Measurements from ENCODE around the gene FAM3B. TPM values are rescaled to one million over a fixed set of nuclear protein-coding genes. Genes with fewer than 3 reads are reported as not detected.

The FAM3B gene
- total and polyA plus RNA-seq, 2 experiments from 2014 or later, result not detected

DNA sequence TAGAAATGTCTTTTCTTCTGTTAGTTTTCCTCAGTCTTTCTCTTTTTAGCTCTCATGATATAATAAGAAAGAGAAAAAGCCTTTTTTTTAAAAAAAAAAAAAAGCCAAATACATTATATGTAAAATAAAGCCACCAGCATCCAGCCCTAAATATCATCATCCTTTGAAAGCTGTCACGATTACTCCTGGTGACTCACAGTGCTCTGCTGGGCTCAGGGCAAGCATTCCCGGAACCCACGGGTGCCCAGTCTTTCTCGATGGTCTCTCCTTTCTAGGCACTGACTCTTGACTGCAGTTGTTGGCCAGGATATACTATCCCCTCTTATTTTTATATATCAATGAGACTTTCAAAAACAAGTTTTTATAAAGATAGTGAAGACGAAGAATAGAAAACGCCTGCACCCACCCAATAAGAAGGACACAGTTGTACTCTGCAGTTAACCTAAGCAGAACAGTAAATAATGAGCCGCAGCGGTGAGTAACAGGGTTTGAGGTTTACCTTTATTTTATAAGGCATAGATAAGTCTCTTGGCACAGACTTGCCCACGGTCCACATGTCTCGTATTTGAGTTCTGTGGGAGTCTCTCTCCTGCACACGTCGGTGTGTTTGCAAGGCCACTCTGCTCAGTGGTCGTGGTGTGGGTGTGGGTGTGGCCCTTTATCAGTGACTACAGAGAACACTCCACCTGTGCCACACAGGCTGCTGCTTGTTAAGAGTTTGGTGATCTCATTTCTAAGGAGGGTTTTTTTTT lies 29.5 kb downstream of the FAM3B start:
- Histone ChIP-seq H3F3A (ENCODE audit: insufficient read depth) (no peaks in the 10 kb centered on the region), H3K27ac (no peak overlapping the region), H3K9me3 (ENCODE audit: low read depth) (peaks cover 6% of the 10 kb centered on the region), H2AFZ (no peak overlapping the region), H3K4me2 (ENCODE audit: unreplicated experiment) (no peak overlapping the region), H3K9me2 (ENCODE audit: insufficient read depth) (no peaks in the 10 kb centered on the region), H3K27me3 (replicated peaks; ENCODE audit: insufficient read depth) (peaks cover 13% of the 10 kb centered on the region; the same call in 1 of the 2 replicates), H3K4me1 (ENCODE audit: insufficient read depth) (no peaks in the 10 kb centered on the region), H3K9ac (no peak overlapping the region), H3K4me3 (no peak overlapping the region), H3K79me2 (ENCODE audit: insufficient read depth) (no peaks in the 10 kb centered on the region), H4K20me1 (ENCODE audit: insufficient read depth) (no peaks in the 10 kb centered on the region), H3K36me3 (ENCODE audit: low read depth) (no peaks in the 10 kb centered on the region)
- 69 to 70% methylated on average over 13 of the region's 13 CpGs for WGBS, 2 experiments (ENCODE audit: low coverage in 1 of 2, low lambda C conversion rate in 2 of 2, missing lambda C conversion rate in 2 of 2)
- TF ChIP-seq EZH2phosphoT487 (IDR thresholded peaks at IDR 0.05; ENCODE audit: insufficient read depth, low read depth) (no peak), EZH2 (IDR thresholded peaks at IDR 0.05; ENCODE audit: insufficient read depth, poor library complexity, severe bottlenecking) (no peak)
- DNase-seq, result no peak
- in situ Hi-C loops (cut with MboI), result no loop called here

DNA sequence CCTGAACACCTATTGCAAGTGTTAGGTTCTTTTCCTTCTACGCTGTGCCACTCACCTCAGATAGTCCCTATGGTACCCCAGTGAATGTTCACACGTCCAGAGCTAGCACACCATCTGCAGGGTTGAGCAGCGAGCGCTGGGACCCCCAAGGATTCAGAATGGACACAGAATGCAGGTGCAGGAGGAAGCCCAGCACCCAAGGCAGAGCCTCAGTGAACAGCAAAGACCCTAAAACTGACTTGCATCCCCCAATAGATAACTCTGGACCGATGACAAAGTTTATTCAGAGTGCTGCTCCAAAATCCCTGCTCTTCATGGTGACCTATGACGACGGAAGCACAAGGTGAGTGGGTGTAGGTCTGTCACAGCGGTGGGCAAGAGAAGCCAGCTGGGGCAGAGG lies 30.2 kb downstream of the FAM3B start:
- no peak for DNase-seq
- no peak overlapping the region for H3K9ac ChIP-seq
- no peak overlapping the region for H3K4me2 ChIP-seq (ENCODE audit: unreplicated experiment)
- 57 to 59% methylated on average over 8 of the region's 8 CpGs for WGBS, 2 experiments (ENCODE audit: low coverage in 1 of 2, low lambda C conversion rate in 2 of 2, missing lambda C conversion rate in 2 of 2)
- H2AFZ ChIP-seq, result no peak overlapping the region
- H3K9me2 ChIP-seq (ENCODE audit: insufficient read depth), result no peaks in the 10 kb centered on the region
- H3K79me2 ChIP-seq (ENCODE audit: insufficient read depth), result no peaks in the 10 kb centered on the region
- no peaks in the 10 kb centered on the region for H3F3A ChIP-seq (ENCODE audit: insufficient read depth)
- no peaks in the 10 kb centered on the region for H3K4me1 ChIP-seq (ENCODE audit: insufficient read depth)
- TF ChIP-seq EZH2phosphoT487 (IDR thresholded peaks at IDR 0.05; ENCODE audit: insufficient read depth, low read depth), result no peak
- TF ChIP-seq EZH2 (IDR thresholded peaks at IDR 0.05; ENCODE audit: insufficient read depth, poor library complexity, severe bottlenecking), result no peak
- H3K4me3 ChIP-seq, result no peak overlapping the region
- in situ Hi-C loops (cut with MboI), result no loop called here
- H4K20me1 ChIP-seq (ENCODE audit: insufficient read depth), result no peaks in the 10 kb centered on the region
- H3K36me3 ChIP-seq (ENCODE audit: low read depth), result no peaks in the 10 kb centered on the region
- peaks cover 6% of the 10 kb centered on the region for H3K9me3 ChIP-seq (ENCODE audit: low read depth)
- H3K27me3 ChIP-seq (replicated peaks; ENCODE audit: insufficient read depth), result peaks cover 17% of the 10 kb centered on the region; the same call in 1 of the 2 replicates
- H3K27ac ChIP-seq, result no peak overlapping the region

GRCh38 chr21:41348434-41348833 lies 31.8 kb downstream of the FAM3B start:
- no peaks in the 10 kb centered on the region for H3K9me3 ChIP-seq (ENCODE audit: low read depth)
- no peaks in the 10 kb centered on the region for H3K9me2 ChIP-seq (ENCODE audit: insufficient read depth)
- no peak for TF ChIP-seq EZH2phosphoT487 (IDR thresholded peaks at IDR 0.05; ENCODE audit: insufficient read depth, low read depth)
- no peak for TF ChIP-seq EZH2 (IDR thresholded peaks at IDR 0.05; ENCODE audit: insufficient read depth, poor library complexity, severe bottlenecking)
- H3K4me1 ChIP-seq (ENCODE audit: insufficient read depth), result no peaks in the 10 kb centered on the region
- no peak overlapping the region for H2AFZ ChIP-seq
- in situ Hi-C loops (cut with MboI), result no loop called here
- no peaks in the 10 kb centered on the region for H3K36me3 ChIP-seq (ENCODE audit: low read depth)
- H3K9ac ChIP-seq, result no peak overlapping the region
- H3K79me2 ChIP-seq (ENCODE audit: insufficient read depth), result no peaks in the 10 kb centered on the region
- peaks cover 17% of the 10 kb centered on the region for H3K27me3 ChIP-seq (replicated peaks; ENCODE audit: insufficient read depth)
- DNase-seq, result no peak
- H3K27ac ChIP-seq, result no peak overlapping the region
- 20 to 27% methylated on average over 6 of the region's 6 CpGs for WGBS, 2 experiments (ENCODE audit: low coverage in 1 of 2, low lambda C conversion rate in 2 of 2, missing lambda C conversion rate in 2 of 2)
- H4K20me1 ChIP-seq (ENCODE audit: insufficient read depth), result no peaks in the 10 kb centered on the region
- H3K4me3 ChIP-seq, result no peak overlapping the region
- no peak overlapping the region for H3K4me2 ChIP-seq (ENCODE audit: unreplicated experiment)
- H3F3A ChIP-seq (ENCODE audit: insufficient read depth), result no peaks in the 10 kb centered on the region

- no peak overlapping the region for H3K4me3 ChIP-seq
- H3K27ac ChIP-seq, result no peak overlapping the region
- H4K20me1 ChIP-seq (ENCODE audit: insufficient read depth), result no peaks in the 10 kb centered on the region
- peaks cover 13% of the 10 kb centered on the region for H3K27me3 ChIP-seq (replicated peaks; ENCODE audit: insufficient read depth)
- no peaks in the 10 kb centered on the region for H3K9me3 ChIP-seq (ENCODE audit: low read depth)
- no peak for DNase-seq
- H2AFZ ChIP-seq, result no peak overlapping the region
- no peaks in the 10 kb centered on the region for H3K79me2 ChIP-seq (ENCODE audit: insufficient read depth)
- no peaks in the 10 kb centered on the region for H3K36me3 ChIP-seq (ENCODE audit: low read depth)
- no peaks in the 10 kb centered on the region for H3K9me2 ChIP-seq (ENCODE audit: insufficient read depth)
- H3F3A ChIP-seq (ENCODE audit: insufficient read depth), result no peaks in the 10 kb centered on the region
- WGBS, 2 experiments (ENCODE audit: low coverage in 1 of 2, low lambda C conversion rate in 2 of 2, missing lambda C conversion rate in 2 of 2), result 67 to 73% methylated on average over 7 of the region's 7 CpGs
- no peak for TF ChIP-seq EZH2phosphoT487 (IDR thresholded peaks at IDR 0.05; ENCODE audit: insufficient read depth, low read depth)
- no peak for TF ChIP-seq EZH2 (IDR thresholded peaks at IDR 0.05; ENCODE audit: insufficient read depth, poor library complexity, severe bottlenecking)
- H3K4me1 ChIP-seq (ENCODE audit: insufficient read depth), result no peaks in the 10 kb centered on the region
- in situ Hi-C loops (cut with MboI), result no loop called here
- no peak overlapping the region for H3K9ac ChIP-seq
- H3K4me2 ChIP-seq (ENCODE audit: unreplicated experiment), result no peak overlapping the region
Measured at GRCh38 chr21:41349126-41349525, 32.5 kb downstream of the FAM3B start.

All from GM23248 (cell line).